Stimulated activated CD8-positive, alpha-beta memory T cell treated with anti-CD3 and anti-CD28 coated beads, Interleukin-7, amount 100 ng/mL, for 1 hour (primary cell): Measurements from ENCODE around the gene PDE6H.

ENCODE experiments used
- DNase-seq, 2 donors: peaks; one replicate each; pipeline ENCODE4 v3.0.0-alpha.2; 2020; ENCODE audit warnings: low read depth in 2 of 2

Gene PDE6H

DNA sequence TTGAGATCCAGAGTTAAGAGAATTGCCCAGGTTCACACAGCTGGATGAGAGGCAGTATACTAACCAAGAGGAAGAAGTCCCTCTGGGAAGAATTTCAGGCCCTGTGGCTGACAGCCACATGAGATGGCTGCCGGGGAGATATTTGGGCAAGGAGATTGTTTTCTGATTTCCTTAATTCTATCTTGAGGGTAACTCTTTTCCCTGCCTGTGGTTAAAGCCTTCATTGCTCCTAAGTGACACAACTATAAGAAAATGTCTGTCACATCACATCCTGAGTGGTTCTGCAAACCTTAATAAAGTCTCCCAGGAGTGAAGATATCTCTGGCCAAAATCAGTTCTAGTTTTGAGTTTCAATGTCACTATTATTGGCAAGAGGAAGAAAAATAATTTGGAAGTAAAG, 21.0 kb upstream of the PDE6H start:
- no peak for DNase-seq

DNA sequence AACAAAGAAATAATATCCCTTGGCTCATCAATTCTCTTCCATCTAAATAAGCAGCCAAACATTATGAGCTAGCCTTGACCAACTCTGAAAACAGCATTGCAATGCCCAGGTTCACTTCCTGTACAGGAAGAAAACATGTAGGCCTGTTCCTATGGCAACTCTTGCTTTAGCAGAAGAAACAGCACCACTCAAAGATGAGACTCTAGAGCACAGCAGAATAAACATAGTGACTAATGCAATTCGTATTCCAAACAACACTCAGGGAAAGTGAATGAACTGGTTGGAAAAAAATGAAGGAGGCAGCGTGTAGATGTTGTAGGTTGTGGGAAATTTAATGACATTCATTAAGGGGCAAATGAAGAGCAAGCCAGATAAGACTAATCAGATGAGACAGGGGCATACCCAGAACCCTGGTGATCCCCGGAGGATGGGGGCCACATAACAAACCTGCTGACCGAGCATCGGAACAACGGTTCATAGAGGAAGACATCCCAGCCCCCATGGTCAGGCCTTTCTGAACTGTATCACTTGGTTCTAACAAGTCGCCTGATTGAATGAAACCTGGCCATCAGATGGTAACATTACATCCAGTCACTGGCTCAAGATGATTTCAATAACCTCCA, 20.4 kb upstream of the PDE6H start:
- DNase-seq = no peak

DNA sequence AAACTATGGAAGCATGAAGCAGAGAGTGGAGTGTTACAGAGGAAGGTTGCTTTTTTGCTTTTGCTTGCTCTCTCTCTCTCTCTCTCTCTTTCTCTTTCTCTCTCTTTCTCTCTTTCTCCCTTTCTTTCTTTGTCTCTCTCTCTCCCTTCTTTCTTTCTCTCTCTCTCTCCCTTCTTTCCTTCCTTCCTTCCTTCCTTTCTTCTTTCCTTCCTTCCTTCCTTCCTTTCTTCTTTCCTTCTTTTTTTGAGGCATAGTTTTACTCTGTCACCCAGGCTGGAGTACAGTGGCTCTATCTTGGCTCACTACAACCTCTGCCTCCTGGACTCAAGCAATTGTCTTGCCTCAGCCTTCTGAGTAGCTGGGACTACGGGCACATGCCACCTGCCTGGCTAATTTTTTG, 19.1 kb upstream of the PDE6H start:
- DNase-seq = no peak

DNA sequence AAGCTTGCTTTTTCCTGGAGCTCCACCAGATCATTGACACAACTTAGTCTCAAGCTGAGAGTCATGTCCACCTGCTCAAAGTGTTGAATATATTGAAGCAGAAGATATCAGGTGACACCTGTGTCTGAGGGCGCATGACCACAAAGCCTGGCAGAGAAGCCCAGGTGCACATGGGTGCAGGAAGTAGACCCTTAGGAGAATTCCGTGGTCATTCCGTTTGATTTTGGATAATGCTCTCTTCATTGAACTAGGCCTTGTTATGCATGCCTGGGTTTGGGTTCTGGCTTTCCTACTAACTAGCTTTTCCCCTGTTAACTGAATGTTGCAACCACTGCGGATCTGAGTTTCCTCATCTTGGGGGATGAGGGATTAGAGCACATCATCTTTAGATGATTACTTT, 18.6 kb upstream of the PDE6H start:
- no peak for DNase-seq

DNA sequence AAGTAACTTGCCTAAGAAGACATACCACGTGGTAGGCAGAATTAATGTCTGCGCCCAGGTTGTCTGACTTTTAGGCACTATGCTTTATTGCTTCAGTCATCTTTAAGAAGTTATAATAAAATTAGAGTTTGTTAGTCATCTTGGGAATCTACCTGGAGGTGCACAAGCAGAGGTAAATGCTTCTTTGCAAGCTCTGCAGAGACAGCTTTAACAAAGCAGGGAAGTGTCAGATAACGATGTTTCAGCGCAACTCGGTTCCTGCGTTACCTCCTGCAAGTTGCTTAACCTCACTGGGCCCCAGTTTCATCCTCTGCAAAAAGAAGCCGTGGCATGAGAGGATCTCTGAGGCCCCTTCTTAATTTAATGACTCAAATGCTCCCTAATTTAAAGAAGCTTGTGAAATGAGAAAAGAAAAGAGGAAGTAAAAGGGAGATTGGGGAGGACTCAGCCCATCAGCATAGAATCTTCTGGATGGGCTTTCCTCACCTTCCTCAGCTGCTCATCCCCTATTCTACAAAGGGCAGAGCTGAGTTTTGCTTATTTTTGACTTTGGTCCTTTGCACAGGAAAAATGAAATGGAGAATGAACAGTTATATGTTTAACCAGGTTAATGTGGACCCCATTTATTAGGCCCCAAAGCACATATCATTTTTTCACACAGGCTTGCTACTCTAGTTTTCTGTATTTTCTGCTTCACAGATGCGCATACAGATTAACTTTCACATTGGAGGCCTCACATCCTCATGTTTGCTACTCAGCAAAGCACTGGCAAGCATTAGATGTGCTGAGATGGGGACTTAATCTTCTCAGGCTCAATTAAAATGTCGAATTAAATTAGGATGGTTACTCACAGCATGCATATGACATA, 16.6 kb upstream of the PDE6H start:
- DNase-seq = no peak

DNA sequence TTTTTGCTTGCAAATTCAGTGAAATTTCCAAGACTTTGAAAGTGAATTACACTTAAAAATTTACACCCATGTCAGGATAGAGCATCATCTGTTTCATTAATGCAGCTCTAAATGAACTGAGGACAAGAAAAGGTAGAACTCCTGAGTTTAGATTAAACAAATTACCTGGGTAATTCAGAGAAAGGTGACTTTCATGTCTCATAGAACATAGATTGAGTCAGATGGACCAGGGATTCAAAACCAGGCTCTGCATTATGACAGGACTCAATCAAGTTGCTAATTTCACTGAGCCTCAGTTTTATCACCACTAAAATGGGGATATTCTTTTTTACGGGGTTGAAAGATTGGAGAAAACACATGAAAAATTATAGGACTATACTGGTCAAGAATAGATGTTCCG, 15.9 kb upstream of the PDE6H start:
- DNase-seq = no peak

DNA sequence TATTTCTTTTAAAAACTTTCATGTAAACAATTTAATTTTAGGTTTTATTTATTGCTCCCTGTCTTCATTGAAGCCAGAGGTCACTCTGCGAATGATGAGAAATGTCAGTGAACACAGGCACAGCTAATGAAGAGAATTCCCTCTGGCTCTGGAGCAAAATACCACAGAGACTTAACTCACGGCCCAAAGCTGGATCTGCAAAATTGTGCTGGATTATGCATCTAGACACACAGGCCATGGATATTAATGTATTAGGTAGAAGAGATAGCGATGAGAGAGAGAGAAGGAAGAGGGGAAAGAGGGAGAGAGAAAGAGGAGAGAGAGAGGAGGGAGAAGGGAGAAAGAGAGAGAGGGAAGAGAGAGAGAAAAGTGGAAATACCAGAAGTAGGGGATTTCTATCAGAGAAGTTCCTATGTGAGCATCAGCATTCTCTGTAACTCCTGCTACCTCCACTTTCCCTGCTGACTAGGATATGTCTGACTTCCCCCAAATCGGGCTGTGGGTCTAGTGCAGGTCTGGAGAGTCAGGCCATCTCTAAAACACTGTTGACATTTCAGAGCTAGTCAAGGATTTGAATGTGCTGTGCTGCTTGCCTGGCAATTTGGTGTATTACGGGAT, 15.2 kb upstream of the PDE6H start:
- no peak for DNase-seq

DNA sequence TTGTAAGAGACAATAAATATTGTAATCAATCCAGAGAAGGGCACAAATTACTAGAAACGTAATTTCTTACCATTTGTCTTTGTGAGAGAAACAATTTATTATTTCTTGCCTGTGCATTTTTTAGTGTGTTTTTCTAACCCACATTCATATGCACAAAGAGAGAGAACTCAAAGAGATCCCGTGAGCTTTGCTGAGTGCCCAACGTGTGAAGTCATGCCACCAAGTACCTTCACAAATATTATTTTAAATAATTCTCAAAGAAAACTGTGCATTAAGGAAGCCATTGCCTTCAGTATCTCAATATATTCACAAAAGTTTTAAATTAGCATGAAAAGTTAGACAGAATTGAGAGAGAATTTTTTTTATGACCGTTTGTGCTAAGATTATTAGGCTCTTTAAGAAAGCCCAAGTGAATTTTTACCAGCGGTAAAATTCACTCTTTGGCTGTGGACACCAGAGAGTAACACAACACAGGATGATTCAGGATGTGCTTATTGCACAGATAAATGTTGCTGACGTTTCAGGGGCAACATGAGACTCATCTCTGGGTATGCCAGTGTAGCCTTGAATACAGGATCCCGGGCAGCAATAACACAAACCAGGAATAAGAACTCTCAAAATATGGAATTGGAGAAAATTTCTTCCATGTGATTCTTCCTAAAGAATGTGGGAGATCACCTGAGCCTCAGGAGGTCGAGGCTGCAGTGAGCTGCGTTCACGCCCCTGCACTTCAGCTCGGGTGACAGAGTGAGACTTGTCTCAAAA, 14.3 kb upstream of the PDE6H start:
- DNase-seq = no peak

DNA sequence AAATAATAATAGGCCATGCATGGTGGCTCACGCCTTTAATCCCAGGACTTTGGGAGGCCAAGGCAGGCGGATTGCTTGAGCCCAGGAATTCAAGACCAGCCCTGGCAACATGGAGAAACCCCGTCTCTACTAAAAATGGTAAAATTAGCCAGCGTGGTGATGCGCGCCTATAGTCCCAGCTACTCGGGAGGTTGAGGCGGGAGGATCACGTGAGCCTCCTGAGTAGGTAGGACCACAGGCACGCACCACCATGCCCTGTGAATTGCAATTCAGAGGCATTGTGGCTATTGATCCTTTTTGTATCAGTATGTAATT, 13.8 kb upstream of the PDE6H start:
- no peak for DNase-seq

DNA sequence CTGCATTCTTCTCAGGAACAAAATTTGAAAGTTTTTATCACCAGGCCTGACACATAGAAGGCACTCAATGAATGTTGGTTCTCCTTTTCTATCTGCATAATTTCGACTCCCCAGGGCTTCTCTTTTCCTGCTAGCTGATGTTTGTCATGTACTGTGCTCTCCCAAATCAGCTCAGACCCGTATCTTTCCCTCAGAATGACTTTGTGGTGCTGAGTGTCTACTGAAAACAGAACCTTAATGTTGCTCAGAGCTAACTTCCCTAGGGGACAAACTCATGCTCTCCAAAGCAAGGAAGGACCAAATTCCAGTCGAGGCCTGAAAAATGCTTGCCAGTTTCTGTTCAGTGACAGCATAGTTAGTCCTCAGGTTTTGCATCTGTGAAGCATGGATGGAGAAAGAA, 13.4 kb upstream of the PDE6H start:
- no peak for DNase-seq

DNA sequence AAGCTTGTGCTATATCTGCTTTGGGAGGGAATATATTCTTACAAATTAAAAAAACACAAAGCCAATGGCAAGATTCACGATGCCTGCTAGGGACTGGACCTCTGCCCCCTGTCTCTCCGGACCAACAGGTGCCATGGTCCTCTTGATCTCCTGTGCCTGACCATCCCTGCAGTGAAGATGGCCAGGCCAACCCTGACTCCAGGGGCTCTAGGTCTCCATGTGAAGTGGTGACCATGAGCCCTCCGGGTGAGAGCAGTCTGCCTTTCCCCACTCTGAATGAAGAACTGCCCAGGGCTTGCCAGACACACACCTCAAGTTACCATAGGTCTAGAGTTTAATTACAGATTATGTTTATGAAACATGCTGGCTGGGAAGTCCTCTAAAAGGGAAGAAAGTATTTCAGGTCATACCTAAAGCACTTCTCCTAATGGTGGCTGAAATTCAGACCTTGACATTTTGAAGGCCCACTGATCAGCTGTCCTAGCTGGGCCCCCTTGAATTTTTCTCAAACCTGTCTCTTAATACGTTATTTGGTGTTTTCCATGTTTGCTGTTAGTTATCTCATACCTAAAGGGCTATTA, 12.8 kb upstream of the PDE6H start:
- DNase-seq = no peak

DNA sequence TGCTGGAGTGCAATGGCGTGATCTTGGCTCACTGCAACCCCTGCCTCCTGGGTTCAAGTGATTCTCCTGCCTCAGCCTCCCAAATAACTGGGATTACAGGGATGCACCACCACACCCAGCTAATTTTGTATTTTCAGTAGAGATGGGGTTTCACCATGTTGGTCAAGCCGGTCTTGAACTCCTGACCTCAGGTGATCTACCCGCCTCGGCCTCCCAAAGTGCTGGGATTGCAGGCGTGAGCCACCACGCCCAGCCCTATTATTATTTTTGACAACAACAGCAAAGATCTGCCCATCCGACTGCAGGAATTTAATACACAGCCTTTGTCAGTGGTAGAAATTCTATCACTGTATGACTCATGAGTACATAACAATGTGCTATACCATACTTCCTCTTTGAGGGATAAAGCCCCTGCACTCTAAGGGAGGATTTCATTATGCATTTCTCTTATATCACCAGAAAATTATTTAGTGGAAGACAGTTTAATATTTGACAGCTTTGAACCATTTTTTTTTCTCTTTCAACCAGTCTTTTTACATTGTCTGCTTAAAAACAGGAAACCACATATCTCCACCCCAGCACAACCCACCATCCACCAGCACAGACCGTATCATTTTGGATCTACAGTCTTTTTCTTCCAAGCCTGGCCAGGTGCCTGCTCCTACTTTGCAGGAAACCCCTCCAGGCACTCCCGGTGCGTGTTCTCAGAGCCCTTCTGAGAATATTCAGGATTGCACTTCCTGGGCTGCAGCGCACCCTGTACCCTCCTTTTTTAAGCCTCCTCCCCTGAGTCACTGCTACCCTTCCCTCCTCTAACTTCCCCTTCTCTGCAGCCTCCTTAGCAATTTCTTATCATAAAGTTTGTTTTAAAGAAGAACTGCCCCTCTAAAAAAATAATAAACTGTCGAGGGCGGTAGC, 12.0 kb upstream of the PDE6H start:
- DNase-seq = no peak

DNA sequence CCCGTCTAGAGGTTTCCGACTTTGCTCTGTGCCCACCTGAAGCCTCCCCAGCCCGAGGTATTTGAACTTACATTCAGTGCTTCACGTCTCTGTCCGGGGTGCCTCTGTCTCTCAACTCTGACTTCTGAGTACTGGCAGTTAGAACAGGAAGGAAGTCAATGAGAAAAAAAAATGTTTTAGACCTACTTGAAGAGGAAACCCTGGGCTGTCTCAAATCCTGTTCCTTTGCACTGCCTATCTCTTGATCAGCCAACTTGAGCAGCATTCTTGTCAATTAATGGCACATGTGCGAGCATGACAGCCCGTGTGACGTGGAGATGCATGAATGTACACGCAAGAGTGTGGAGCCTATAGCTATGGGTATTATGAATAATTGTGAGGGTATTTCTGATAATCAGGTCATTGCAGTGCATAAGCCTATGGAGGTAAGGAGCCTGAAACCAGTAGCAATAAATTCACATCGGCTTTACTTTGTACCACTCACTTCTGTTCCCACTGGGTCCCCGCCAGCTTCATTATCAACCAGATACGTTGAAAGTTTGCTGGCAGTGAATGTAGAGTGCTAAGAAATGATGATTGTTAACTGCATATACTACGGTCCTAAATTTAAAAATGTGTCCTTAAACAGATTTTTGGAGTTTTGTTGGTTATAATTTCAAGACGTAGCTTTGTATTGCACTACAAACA, 11.2 kb upstream of the PDE6H start, which contains the start of gene ARHGDIB:
ARHGDIB (minus strand) TSS at position 136 of the 687 bp plus-strand sequence. CDS start 10,889 bp downstream, outside the sequence.
- peak; percentile 50 to 56 for DNase-seq

DNA sequence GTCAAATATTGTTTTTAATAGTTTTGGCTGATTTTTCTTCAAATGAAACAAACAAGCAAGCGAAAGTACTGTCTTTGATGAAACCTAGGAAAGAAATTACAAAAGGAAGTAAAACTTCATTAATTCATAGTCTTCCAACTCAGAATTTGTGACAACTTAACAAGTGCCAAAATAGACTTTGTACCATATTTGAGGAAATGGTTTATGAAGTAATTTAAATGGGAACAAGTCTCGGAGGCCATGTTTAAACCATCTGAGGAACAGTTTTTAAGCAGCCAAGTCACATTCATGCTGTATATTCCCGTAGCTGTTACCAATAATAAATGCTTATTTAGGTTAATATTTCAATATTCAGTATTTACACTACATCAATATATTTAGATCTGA, 10.7 kb upstream of the PDE6H start:
- DNase-seq = no peak

DNA sequence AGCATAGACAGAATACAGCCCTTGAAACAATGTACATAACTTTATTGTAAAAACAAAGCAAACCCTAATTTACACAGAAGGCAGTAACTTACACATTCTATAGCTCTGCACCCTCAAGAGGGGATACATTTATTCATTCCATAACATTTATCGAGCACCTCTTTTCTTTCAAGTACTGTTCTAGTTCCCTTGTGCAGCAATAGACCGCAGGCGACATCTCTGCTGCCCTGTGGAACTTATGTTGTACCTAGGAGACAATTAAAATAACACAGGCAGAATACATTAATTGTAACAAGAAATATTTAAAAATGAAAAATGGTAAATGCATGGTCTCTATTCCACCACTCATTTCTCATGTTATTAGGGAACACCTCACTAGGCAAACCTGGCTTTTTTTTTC, 10.0 kb upstream of the PDE6H start:
- DNase-seq = no peak

DNA sequence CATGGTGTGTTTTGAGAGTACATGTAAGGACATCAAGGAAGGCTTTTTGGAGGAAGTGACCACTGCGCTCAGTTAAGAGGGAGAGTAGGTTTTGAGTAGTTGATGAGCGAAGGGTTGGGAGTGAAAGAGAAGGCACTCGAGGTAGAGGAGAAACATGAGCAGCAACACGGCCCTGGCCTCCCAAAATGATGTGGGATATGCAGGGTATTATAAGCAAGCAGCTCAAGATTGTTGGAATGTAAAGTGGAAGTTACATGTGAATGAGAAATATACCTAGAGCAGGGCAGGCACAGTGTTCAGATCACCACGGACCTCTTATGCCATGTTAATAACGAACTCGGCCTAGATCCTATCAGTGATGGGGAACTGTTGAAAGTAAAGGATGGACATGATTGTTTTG, 9.3 kb upstream of the PDE6H start:
- no peak for DNase-seq

DNA sequence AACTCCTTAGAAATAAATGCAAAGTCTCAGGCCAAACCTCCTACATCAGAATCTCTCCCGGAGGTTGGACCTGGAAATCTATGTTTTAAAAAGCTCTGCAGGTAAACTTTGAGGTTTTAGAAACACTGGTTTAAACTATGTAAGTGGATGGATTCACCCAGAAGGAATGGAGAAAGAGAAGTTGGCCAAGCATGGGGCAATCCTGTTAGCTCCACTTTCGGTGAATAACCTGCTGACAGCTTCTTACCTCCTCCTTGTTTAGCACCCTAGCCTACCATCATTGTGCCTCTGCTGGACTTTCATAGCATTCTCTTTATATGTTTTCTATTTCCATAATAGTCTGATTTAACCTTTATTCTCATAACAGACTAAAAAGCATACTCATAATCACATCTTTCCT, 8.4 kb upstream of the PDE6H start:
- DNase-seq = no peak

DNA sequence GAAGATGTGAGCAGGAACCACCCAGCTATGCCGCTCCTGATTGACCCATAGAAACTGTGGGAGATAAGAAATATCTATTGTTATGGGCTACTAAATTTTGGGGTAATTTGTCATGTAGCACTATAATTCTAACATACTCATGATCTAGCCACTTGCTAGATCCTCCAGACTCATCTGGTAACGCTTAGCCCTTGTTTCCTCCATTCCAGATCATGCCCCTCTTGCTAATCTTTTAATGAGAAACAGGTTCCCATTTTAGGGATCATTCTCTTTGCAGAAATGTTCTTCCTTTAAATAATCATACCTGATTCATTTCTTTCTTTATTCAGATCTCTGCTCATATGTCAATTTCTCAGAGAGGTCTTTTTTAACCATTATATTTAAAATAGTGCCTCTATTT, 7.6 kb upstream of the PDE6H start:
- DNase-seq = no peak

DNA sequence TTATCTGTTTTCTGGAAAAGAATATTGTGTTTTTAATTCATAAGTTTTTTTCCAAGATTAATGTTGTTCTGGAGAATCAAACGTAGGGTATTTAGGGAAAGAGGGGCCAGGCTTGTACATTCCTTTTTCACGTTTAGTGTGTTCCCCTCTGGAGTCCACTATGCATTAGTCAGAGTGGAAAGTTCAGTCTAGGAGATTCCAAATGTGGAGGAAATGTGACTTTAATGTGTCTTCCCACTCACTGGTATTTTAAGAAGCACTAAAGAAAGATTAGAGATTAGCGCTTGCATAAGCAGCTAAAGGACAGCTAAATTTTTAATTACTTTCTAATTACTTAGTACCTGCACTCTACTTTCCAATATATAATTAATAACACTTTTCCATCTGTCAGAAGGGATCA, 4.4 kb upstream of the PDE6H start:
- DNase-seq = no peak

DNA sequence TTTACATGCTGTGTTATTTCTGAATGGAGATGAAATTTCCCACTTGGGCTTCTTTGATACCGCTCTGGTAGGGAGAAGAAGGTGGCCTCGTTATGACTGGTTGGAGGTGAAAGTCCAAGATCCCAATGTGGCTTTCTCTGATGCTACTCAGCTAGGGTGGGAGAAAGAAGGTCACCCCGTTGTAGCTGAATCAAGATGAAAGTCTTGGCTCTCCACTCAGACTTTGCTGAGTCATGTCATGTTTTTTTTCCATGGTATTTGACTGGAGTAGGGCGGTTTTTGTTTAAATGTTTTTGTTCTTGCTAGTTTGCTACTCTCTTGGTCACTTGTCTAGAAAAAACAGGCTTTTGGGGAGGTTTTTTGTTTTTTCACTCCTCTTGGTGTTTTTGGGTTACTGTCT, 2.4 kb upstream of the PDE6H start:
- no peak for DNase-seq
